ENCODE measurements around the gene KRTAP9-1. TPM values are rescaled to one million over a fixed set of nuclear protein-coding genes. Genes with fewer than 3 reads are reported as not detected.
"Not testable (repeated sequence)": the region's sequence is repeated elsewhere in the genome, so short reads cannot be mapped to it uniquely, and the experiment has no call there.

KRTAP9-1 gene
- polyA plus RNA-seq, 4 donors = not detected

- no peak for DNase-seq (ENCODE audit: low read depth in 4 of 4, low spot score in 3 of 4)
These were observed 11.3 kb upstream of the KRTAP9-1 start for GRCh38 chr17:41178341-41178740.

- DNase-seq (ENCODE audit: low read depth in 4 of 4, low spot score in 3 of 4) = no peak
These were observed 10.7 kb upstream of the KRTAP9-1 start for GRCh38 chr17:41178843-41179616.

GRCh38 chr17:41184480-41184961 lies 5.2 kb upstream of the KRTAP9-1 start, which contains the start of gene KRTAP4-1:
Gene KRTAP4-1 (minus strand): TSS chr17:41184911. CDS start chr17:41184854, 57 bp downstream.
- DNase-seq (ENCODE audit: low read depth in 4 of 4, low spot score in 3 of 4) = no peak

- DNase-seq (ENCODE audit: low read depth in 4 of 4, low spot score in 3 of 4) = no peak
These were observed 4.7 kb upstream of the KRTAP9-1 start for GRCh38 chr17:41185001-41185400.

GRCh38 chr17:41186872-41187271 lies 2.8 kb upstream of the KRTAP9-1 start:
- no peak for DNase-seq (ENCODE audit: low read depth in 4 of 4, low spot score in 3 of 4)

- DNase-seq (ENCODE audit: low read depth in 4 of 4, low spot score in 3 of 4) = no peak
These were observed 641 bp downstream of the KRTAP9-1 start for GRCh38 chr17:41190328-41190727.

GRCh38 chr17:41196068-41196467 lies 6.4 kb downstream of the KRTAP9-1 start:
- DNase-seq (ENCODE audit: low read depth in 4 of 4, low spot score in 3 of 4) = no peak

GRCh38 chr17:41199421-41200078 lies 9.9 kb downstream of the KRTAP9-1 start:
- no peak for DNase-seq (ENCODE audit: low read depth in 4 of 4, low spot score in 3 of 4)

- no peak for DNase-seq (ENCODE audit: low read depth in 4 of 4, low spot score in 3 of 4)
These were observed 22.3 kb downstream of the KRTAP9-1 start for GRCh38 chr17:41211845-41212466.

GRCh38 chr17:41212524-41213169 lies 23.0 kb downstream of the KRTAP9-1 start:
- no peak for DNase-seq (ENCODE audit: low read depth in 4 of 4, low spot score in 3 of 4)

GRCh38 chr17:41215681-41216080 lies 26.0 kb downstream of the KRTAP9-1 start:
- DNase-seq (ENCODE audit: low read depth in 4 of 4, low spot score in 3 of 4) = no peak

GRCh38 chr17:41223821-41224220 lies 34.1 kb downstream of the KRTAP9-1 start:
- no peak for DNase-seq (ENCODE audit: low read depth in 4 of 4, low spot score in 3 of 4)

- DNase-seq (ENCODE audit: low read depth in 4 of 4, low spot score in 3 of 4) = no peak
These were observed 36.4 kb downstream of the KRTAP9-1 start for GRCh38 chr17:41226051-41226450.

- DNase-seq (ENCODE audit: low read depth in 4 of 4, low spot score in 3 of 4) = not testable (repeated sequence)
These were observed 37.0 kb downstream of the KRTAP9-1 start, which contains the start of gene KRTAP9-2 for GRCh38 chr17:41226598-41227095. Gene KRTAP9-2 (plus strand): TSS chr17:41226648. CDS start chr17:41226655, 7 bp downstream.

GRCh38 chr17:41230094-41230493 lies 40.4 kb downstream of the KRTAP9-1 start:
- DNase-seq (ENCODE audit: low read depth in 4 of 4, low spot score in 3 of 4) = no peak

- no peak for DNase-seq (ENCODE audit: low read depth in 4 of 4, low spot score in 3 of 4)
These were observed 42.0 kb downstream of the KRTAP9-1 start for GRCh38 chr17:41231731-41232130.

GRCh38 chr17:41232399-41233105 lies 42.9 kb downstream of the KRTAP9-1 start, which contains the start of gene KRTAP9-3:
Gene KRTAP9-3 (plus strand): TSS chr17:41232449. CDS start chr17:41232502, 53 bp downstream.
- not testable (repeated sequence) for DNase-seq (ENCODE audit: low read depth in 4 of 4, low spot score in 3 of 4)

GRCh38 chr17:41237116-41237515 lies 47.4 kb downstream of the KRTAP9-1 start:
- DNase-seq (ENCODE audit: low read depth in 4 of 4, low spot score in 3 of 4) = not testable (repeated sequence)

- DNase-seq (ENCODE audit: low read depth in 4 of 4, low spot score in 3 of 4) = not testable (repeated sequence)
These were observed 48.3 kb downstream of the KRTAP9-1 start, which contains the start of gene KRTAP9-8 for GRCh38 chr17:41237949-41238437. Gene KRTAP9-8 (plus strand): TSS chr17:41237999. CDS start chr17:41238052, 53 bp downstream.

Data from left renal pelvis (tissue), 4 donors.